GM18507 (cell line): ENCODE data around the gene AGBL4.

Source experiments
- DNase-seq: peaks from one replicate; pipeline ENCODE4 v3.0.0; 2011; ENCODE audit warnings: low read depth; ENCODE audit not compliant: insufficient read length; ENCODE audit errors: extremely low spot score
- FAIRE-seq: peaks from 2 replicates; lab custom pipeline; 2011; peaks lifted over from hg19 to GRCh38; lab: Jason Lieb, UNC

The AGBL4 gene

DNA sequence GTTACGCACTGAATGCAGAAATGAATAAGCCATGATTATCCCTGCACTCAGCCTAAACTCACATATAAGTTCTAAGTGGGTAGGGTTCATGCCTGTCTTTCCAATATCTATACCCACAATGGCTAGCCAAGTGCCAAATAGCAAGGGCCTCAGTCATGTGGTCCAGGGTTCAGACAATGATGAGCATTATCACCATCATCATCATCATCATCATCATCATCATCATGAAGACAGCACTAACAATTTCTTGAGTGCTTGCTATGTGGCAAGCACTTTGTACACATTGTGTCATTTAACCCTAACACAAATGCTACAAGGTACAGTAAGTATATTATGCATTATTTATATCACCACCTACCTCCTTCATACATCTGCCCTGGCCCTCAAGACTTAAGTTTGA, 500.0 kb downstream of the AGBL4 start:
- FAIRE-seq (no peak), DNase-seq (no peak)

DNA sequence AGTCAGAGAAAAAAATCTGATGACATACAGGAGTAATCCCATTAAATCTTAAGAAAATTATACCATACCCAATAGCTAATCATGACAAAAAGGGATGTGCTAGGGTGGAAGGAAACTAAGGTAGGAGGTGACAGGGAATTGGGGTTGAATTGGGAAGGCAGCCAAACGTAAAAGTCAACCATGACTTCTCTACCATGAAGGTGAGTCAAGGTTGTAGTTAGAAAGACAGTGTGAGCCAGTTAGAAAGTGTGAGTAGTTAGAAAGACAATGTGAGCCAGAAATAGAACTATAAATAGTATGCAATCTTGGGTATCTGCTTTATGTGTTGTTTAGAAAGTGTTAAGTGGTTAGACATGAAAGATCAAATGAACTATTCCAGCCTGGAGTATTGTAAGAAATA, 556.8 kb downstream of the AGBL4 start:
- DNase-seq = no peak
- FAIRE-seq = no peak

DNA sequence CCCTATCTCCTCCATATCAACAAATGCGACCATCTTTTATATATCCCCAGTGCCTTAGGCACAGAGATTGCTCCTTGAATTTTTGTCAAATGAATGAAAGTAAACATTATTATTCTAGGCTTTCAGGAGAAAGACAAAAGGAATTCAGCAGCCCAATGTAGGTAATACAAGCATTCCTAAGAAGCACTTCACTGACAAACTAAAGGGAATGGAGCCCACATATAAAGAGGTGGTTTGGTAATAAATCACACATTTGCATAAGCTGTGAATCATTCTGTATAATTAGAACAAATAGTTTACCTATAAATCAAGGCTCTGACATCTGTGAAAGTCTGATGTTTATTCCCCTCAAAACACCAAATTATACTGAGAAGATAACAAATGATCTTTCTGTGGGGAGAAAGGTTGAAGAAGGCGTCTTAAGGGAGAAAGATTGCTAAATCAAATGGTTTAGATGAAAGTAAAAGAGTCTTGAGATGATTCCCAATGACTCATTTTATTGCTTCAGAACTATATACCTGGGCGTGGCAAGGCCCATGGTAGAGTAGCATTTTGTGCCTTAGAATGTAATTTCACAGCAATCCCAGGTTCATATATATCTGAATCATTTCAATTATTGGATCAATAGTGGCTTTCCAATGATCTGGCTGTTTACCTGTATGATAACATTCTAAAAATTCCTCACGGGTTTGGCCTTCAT, 558.1 kb downstream of the AGBL4 start:
- FAIRE-seq = no peak
- no peak for DNase-seq

GRCh38 chr1:49448200-49448599, 575.6 kb downstream of the AGBL4 start:
- no peak for DNase-seq
- no peak for FAIRE-seq

DNA sequence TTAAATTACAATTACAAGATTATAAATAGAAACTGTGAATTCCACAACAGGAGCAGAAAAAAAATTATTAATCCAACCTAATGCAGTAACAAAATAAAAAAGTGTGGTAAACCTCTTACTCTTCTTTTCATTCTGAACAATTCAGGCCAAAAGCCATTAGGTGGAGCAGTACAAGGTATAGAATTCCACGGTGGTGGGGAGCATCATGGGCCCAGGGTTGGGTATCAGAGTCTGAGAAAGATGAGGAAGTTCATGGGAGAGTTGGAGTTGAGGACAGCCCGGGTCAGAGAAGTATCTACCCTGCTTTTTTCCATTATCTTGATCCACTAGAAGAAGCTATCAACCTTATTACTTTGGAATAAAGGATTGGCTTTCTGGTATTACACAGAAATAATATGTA, 586.9 kb downstream of the AGBL4 start:
- FAIRE-seq (no peak), DNase-seq (no peak)

GRCh38 chr1:49435291-49435690, 588.5 kb downstream of the AGBL4 start:
- DNase-seq = no peak
- no peak for FAIRE-seq

GRCh38 chr1:49424782-49425181, 599.0 kb downstream of the AGBL4 start:
- FAIRE-seq = no peak
- DNase-seq = no peak

- no peak for DNase-seq
- FAIRE-seq = no peak
Observed at GRCh38 chr1:49416758-49417157, 607.0 kb downstream of the AGBL4 start.

DNA sequence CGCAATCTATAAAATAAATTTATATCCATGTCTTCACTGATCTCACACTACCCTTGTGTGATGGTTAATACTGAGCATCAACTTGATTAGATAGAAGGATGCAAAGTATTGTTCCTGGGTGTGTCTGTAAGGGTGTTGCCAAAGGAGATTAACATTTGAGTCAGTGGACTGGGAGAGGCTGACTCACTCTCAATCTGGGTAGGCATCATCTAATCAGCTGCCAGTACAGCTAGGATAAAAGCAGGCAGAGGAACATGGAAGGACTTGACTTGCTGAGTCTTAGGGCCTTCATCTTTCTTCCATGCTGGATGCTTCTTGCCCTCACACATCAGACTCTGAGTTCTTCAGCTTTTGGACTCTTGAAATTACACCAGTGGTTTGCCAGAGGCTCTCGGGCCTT, 615.4 kb downstream of the AGBL4 start:
- DNase-seq (no peak), FAIRE-seq (no peak)

DNA sequence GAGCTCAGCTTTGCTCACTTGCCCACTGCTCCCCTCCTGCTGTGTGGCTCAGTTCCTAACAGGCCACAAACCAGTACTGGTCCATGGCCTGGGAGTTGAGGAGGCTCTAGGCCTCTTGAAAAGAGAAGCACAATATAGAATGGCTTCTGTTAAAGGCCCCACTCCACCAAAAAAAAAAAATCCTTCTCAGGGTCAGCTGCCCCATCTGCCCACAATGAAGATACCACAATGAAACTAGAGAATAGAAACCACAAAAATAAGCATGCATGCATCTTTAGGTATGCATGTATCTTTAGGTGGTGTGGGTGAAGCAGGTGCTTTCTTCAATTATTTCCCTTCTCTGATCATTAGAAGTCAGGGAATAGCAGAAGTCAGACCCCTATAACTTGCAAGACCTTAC, 626.7 kb downstream of the AGBL4 start:
- DNase-seq = no peak
- no peak for FAIRE-seq

DNA sequence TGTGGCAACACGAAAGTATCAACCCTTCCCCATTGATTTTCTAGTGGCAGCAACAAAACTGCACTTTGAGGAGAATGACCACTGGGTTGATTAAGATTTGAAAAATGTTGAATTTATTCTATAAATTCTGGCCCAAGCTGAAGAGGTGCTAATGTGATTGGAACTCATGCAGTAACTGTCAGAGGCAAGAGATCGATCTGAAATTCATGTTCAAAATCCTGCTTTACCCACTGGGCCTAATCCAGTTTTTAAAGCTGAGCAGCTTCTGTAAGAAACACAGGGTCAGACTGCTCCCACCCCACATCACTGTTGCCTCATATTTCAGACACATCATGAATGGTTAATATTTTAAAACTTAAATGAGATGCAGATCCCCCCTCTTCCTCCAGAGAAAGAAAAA, 629.6 kb downstream of the AGBL4 start:
- FAIRE-seq = no peak
- no peak for DNase-seq

GRCh38 chr1:49389699-49390098, 634.1 kb downstream of the AGBL4 start:
- DNase-seq = no peak
- FAIRE-seq = no peak

DNA sequence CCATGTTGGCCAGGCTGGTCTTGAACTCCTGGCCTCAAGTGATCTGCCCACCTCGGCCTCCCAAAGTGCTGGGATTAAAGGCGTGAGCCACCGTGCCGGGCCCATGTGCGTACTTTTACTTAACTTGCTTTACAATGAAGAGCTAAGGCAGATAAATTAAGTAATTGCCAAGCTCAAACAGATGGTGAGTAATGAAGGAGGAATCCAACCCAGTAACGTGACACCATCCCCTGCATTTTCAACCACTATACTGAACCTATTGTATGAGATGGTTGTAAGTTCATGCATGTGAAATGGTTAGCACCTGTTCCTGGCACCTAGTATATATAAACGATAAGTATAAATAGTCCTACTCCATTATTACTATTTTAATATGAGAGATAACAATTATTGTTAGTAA, 659.1 kb downstream of the AGBL4 start:
- DNase-seq = no peak
- FAIRE-seq = no peak

DNA sequence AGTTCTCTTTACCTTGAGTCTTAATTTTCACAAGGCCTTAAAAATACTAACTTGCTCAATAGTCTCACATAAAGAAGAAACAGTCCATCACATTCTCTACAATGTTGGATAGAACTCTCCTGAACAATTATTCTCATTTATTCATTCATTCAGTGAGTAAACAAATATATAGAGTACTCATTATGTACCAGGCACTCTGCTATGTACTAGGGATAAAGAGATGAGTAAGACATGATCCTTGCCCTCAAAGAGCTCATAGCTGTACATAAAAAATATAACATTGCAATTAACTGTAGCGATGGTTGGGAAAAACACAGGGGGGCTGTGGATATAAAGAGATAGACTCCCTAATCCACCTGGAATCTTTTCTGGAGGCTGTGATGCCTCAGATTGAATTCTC, 660.1 kb downstream of the AGBL4 start:
- no peak for DNase-seq

DNA sequence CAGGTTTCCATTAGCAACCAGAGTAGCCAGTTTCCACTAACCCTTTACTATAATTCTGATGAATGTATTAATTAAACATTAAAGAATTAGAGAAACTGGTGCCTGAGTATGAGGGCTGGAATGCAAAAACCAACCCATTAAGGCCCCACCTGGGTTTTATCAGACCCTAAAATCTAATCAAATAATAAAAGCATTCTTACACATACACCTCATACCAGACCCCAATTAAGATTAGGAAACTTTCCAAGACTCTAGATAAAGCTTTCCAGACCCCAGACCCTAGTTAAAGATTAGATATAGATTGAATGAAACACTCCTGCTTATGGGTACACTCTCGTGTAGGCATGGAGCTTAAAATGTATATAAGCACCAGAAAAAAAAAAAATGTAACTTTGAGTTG, 665.7 kb downstream of the AGBL4 start:
- FAIRE-seq (no peak), DNase-seq (no peak)

More for the DNA sequence above, 660.1 kb downstream of the AGBL4 start:
- no peak for FAIRE-seq

DNA sequence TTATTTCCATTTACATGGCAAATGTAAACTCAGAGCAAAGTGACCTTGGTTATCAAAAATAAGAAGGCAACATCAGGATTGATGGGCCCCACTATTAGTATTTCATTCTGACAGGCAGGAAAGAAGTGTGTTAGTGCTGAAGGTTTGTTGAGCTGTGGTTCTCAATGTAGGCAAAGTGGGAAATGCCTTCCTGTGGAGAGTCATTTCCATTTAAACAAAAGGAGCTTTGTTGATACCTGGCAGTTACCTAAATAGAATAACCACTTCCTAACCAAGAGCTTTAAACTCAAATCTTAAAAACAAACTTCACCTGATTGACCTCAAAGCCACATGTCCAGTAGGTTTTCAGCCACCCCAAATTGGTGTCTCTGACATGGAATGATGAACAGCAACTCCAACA, 667.2 kb downstream of the AGBL4 start:
- no peak for DNase-seq
- no peak for FAIRE-seq

DNA sequence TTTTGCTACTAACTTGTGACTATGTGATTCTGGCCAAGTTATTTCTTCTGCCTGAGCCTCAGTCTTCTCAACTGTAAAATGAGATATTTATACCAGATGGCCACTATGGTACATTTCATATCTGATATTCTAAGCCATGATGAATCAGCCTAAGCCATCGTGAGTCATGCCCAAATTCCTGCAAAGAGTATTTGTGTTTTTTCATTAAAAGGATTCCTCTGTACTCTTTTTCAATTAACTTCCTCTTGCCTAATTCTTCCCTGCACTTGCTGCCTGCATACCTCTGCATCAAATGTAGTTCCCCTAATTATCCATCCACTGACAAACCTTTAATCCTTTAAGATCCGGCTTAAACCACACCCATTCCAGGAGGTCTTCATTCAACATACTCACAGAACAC, 672.0 kb downstream of the AGBL4 start:
- DNase-seq = no peak
- FAIRE-seq = no peak

DNA sequence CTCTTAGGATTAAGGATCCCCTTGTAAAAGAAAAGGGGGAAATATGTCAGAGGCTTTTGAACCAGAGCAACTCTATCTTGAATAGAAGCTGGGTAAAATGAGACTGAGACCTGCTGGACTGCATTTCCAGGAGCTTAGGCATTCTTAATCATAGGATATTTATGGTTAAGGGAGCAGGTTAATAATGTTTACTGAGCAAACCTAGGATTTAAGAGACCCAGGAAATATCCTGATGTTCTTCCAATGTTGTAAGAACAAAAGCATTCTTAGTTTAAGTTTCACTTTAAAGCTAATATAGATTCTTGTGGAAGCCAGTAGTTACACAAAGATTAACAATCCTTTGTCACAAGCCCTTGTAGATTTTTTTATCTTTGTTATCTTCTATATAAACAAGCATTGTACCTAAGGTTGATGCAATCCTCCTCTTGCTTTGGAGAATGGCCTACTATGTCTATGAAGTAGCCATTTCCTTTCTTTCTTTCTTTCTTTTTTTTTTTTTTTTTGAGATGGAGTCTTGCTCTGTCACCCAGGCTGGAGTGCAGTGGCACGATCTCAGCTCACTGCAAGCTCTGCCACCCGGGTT, 676.9 kb downstream of the AGBL4 start:
- no peak for DNase-seq
- no peak for FAIRE-seq

GRCh38 chr1:49340576-49340975, 683.2 kb downstream of the AGBL4 start:
- FAIRE-seq = no peak

DNA sequence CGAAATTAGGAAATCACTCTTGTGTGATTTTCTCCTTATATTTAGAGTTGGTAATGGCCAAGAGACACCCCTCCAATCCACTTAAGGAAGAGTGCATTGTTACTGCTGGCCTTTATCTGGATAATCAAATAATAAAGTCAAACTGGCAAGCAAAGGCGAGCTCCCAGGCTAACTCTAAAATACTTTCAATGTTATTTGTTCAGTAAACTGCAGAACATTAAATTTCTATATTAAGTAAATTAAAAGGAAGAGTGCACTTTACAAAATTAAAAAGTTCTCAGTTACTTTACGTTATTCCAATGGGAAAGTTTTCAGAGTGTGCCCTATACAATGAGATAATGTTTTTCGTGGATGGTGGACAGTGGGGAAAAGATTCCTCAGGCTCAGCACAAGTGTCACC, 684.7 kb downstream of the AGBL4 start:
- DNase-seq (no peak), FAIRE-seq (no peak)

More at GRCh38 chr1:49340576-49340975, 683.2 kb downstream of the AGBL4 start:
- no peak for DNase-seq

DNA sequence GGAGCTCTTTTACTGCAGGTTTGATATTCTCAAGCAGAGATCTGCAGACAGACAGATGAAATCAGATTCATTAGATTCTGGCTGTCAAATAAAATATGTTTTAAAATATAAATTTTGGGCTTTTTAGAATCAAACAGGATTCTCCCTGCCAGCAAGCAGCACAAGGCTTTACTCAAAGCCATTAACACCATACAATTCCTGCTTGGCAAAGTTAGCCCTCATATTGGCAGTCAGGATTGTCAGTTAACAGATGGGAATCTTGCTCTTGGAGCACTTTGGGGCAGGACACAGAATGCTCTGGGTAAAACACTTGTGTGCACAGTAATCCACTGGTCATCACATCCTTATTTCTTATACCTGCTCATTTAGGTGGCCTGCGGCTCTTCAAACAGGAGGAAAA, 686.5 kb downstream of the AGBL4 start:
- no peak for DNase-seq
- no peak for FAIRE-seq

- FAIRE-seq = no peak
- DNase-seq = no peak
Observed at GRCh38 chr1:49333906-49334305, 689.8 kb downstream of the AGBL4 start.
